OCI-LY1 (cell line): Measurements from ENCODE around the gene KRT80.

Source experiments
- CTCF ChIP-seq: fragments of 200-600 bp; sonication (generic), shearing (Covaris generic); IDR thresholded peaks from 2 replicates; pipeline ENCODE4 v1.5.1; 2017; ENCODE audit warnings: mild to moderate bottlenecking, antibody characterized with exemption, low read length, moderate library complexity, mixed read lengths
- EZH2 ChIP-seq: fragments of 200-600 bp; sonication (generic), shearing (Covaris generic); IDR thresholded peaks from 2 replicates; pipeline ENCODE4 v1.8.0; 2017; ENCODE audit warnings: borderline replicate concordance, mixed run types, mild to moderate bottlenecking, antibody characterized with exemption, low read length, moderate library complexity, mixed read lengths

DNA sequence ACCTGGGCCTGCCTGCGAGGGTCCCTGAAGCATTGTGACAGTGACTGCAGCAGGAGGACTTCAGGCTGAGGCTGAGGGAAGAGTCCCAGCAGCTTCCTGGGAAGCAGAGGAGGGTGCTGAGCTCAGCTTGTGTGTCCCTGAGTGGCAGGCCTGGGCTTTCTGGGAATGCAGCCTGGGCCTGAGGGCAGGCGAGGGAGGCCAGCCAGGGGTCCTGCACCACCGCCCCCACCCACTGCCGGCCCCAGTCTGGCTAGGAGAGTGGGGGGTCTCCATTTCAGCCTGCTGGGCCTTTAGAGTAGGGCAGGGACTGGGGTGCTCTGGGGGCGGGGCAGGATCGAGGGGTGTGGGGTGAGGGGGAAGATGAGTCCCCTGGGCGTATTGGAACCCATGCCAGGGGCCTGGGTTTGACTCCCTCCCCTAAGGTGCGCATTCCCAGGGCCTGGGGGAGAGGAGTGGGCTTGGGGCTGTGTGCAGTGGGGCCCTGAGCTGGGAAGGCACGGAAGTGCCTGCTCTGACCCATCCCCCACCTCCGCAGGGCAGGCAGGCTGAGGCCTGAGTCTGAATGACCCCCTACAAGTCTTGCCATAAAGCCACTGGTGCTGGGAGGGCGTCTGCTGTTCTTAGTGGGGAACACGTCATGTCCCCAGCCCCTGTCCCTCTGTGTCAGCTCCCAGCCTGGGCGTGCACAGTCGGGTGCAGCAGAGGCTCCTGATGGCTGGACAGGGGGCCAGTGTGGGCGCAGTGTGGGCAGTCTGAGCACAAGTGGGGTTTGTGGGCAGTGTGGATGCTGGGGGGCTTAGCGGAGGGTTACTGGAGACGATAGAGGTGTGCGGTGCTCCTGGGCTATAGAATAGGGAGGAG lies 46.4 kb downstream of the KRT80 start:
- no peak for TF ChIP-seq CTCF
- TF ChIP-seq EZH2, result no peak
